GM19468 (cell line): ENCODE measurements around the gene TOM1L2.

Experiments used
- ATAC-seq: cut with Tn5 transposase; IDR thresholded peaks from one replicate; pipeline ENCODE4 v1.9.1; 2021; ENCODE audit warnings: mild to moderate bottlenecking, moderate library complexity, moderate number of reproducible peaks; ENCODE audit not compliant: unreplicated experiment; ENCODE audit errors: extremely low read depth

TOM1L2 gene

DNA sequence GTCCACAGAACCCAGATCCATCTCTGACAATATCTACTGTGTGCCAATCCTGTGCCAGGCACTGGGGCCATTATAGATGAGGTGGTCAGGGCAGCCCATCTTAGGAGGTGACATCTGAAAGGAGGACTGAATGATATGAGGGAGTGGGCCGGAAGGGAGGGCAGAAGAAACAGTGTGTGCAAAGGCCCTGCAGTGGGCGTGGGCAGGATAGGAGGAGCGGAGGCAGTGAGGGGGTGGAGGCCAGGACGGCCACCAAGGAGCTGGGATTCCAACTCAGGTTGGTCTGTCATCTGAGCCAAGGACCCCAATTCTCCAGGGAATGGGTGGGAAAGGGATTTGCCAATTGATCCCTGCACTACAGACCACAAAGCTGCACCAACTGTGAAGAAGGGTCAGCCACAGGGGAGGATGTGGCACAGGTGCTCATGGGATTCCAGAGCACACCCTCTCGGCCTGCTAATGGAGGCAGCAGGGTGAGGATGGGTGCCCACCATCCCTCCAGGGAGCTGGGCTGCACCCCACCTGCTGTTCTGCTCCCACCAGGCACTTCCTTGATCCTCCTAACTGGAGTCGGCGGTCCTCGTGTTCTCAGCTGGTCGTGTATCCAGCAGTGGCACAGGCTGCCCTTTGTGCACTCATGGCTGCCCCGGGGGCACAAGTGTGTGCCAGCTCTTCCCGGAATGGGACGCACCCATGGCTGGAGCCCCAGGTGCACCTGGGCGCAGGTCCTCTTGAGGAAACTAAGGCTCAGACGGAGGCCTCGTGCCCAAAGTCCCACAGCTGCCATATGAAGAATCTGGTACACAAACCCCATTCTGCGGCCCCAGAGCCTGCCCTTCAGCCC, 145.0 kb downstream of the TOM1L2 start:
- no peak for ATAC-seq

- no peak for ATAC-seq
These were observed 145.9 kb downstream of the TOM1L2 start for GRCh38 chr17:17826342-17826713.

GRCh38 chr17:17824783-17825614, 147.2 kb downstream of the TOM1L2 start:
- no peak for ATAC-seq

- no peak for ATAC-seq
These were observed 147.9 kb downstream of the TOM1L2 start for GRCh38 chr17:17824119-17824782.

GRCh38 chr17:17823433-17824118, 148.6 kb downstream of the TOM1L2 start:
- ATAC-seq, result peak; percentile 48

DNA sequence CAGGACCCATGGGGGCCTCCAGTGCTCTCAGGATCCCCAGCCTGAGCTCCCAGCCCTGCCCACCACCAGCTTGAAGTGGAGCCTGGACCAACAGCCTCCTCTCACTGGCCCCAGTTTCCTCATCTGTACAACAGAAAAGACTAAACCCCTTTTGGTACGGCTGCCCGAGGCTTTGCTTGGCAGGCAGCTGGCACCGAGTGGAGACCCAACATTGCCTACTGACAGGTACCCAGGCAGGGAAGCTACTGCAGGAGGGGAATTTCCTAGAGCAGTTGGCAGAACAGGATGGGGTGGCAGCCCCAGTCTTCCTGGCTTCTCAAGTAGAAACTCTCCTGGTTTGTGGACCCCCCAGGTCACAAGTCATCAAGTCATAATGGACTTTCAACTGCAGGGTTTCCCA, 149.6 kb downstream of the TOM1L2 start:
- no peak for ATAC-seq

DNA sequence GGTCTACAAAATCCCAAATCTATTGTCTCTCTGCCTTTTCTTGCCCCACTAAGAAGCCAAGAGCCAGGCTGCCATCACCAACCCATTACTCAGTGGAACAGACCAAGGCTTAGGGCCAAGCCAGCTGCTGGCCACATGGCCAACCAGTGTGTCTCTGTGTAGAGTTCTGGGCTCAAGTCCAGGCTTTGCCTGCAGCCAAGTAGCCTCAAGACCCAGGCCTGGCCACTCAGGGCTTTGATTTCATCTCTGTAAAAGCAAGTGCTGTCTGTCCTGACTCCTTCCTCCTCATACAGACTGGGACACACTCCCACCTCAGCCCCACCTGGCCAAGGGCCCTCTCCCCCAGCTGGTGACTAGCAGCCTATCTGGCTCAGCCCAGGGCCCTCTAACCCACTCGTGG, 150.0 kb downstream of the TOM1L2 start:
- ATAC-seq, result no peak

GRCh38 chr17:17820463-17821158, 151.6 kb downstream of the TOM1L2 start:
- no peak for ATAC-seq

- ATAC-seq, result no peak
These were observed 152.2 kb downstream of the TOM1L2 start for GRCh38 chr17:17820046-17820445.

DNA sequence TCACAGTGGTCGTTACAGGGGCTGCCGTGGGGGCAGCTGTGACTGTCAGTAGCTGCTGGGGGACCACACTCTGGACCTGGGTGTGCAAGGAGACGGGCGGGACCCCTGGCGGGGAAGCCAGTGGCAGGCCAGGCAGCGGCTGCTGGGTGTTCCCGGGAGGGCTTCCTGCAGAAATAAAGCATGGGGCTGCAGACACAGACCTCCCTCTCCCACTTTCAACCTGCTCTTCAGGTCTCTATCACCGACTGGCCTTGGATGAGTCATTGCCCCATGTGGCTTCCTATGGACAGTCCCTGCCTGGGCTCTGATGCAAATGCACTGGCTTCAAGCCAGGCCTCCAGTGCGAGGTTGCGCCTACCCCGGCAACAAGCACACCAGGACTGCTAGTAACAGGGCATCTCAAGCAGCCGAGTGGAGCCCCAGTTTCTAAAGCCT, 152.6 kb downstream of the TOM1L2 start:
- ATAC-seq, result no peak

GRCh38 chr17:17819111-17819510, 153.1 kb downstream of the TOM1L2 start:
- ATAC-seq, result no peak

DNA sequence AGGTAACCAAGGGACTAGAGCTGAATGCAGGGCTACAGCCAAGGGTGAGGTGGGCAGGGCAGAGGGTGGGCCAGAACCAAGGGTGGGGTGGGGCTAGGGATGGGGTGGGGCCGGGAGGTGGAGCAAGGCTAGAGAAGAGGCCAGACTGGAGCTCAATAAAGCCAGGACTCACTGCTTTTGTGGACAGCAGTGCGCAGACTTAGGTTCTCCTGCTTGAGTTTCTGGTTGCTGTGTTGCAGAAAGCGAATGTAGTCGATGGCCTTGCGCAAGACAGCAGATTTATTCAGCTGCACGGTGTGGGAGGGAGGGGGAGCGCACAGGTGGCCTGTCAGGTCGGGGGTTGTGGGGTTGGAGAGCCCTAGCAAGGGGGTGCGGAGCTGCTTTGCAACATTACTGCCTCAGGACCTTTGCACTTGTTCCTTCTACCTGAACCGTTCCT, 154.1 kb downstream of the TOM1L2 start:
- ATAC-seq, result no peak

DNA sequence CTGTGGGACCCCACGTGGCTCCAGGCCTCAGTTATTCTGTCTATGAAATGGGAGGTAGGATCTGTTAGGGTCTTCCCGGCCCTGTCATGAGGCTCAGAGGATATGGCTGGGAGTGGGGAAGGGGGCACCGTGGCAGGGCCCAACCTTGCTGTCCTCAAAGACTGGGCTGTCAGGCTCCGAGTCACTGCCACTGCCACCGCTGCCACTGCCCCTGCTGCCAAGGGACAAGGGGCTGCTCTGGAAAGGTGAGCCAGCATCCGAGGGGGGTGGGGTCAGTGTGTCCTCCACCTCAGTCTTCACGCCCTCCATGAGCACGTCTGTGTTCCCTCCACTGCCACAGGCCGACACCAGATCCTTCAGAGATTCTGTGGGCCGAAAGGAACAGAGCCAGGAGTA, 154.7 kb downstream of the TOM1L2 start:
- no peak for ATAC-seq

DNA sequence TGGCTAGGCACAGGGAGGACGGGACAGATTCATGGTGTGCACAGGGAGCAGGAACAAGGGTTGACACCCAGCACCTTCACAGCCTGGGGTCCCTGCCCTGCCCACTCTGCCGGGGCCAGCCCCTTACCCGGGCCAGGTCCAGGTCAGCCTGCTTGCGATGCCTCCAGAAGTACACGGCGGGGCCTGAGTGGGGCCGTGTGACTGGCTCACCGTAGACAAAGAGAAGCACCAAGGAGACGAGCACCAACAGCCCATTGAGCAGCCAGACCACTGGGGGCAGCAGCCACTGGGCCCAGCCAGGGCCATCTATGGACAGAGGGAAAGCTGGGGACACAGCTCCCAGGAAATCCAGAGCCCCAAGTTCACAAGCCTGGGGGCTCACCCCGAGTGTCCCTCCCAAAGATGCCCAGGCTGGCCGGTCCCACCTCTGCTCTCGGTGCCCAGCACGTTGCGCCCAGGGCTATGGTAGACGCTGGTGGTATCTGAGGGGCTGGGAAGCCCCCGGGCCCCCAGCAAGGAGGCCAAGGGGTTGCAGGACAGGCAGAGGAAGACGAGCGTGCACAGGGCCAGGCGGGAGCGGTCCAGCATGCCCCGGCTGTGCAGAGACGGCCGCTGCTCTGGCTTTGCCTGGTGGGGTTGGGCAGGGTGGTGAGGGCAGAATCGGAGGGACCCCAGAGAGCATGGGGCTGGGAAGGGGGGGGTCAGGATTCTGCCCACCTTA, 155.2 kb downstream of the TOM1L2 start:
- no peak for ATAC-seq

DNA sequence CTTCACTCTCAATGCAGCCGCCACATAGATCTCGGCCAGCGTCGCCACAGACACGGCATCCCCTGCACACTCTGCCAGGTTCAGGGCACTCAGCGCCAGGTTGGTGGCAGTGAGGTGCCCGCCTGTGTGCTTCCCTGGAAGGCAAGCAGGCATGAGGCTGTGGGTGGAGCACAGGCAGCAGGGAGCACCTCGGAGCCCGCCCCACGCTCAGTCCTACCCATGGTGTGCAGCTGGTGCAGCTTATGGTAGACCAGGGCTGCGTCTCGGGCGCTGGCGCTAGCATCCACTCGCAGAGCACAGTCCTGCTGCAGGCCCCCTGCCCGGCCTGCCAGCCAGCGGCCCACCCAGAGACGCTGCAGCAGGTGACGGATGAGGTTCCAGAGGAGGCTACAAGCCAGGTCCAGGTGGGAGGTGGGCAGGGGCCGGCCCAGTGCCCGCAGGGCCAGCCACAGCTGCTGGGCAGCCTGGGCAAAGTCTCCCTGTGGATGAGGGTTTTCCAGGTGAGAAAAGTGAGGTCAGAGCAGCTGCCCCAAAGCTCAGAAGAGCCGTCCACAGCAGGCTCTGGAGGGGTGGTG, 155.9 kb downstream of the TOM1L2 start:
- no peak for ATAC-seq

GRCh38 chr17:17815436-17816200, 156.6 kb downstream of the TOM1L2 start:
- no peak for ATAC-seq

DNA sequence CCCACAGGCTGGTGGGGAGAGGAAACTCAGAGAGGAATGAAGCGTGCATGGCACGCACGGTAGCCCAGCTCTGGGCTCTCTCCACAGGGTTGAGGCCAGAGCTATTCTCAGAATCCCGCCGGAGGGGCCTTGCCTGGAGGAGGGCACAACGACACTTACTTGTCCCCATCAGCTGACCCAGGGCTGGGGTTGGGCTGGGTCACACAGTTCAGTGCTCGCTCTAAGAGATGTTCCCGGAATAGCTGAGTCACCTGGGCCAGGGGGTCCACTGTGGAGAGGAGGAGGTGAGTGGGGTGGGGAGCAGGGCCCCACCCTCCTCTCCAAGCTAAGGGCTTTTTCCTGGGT, 157.2 kb downstream of the TOM1L2 start:
- ATAC-seq, result no peak
